GM12891 (cell line): ENCODE results near the gene EGFLAM.

Source experiments
- POLR2A ChIP-seq: IDR thresholded peaks from 2 replicates; pipeline ENCODE4 v1.6.1; 2011; ENCODE audit warnings: low read depth, low read length, control low read depth
- POLR2AphosphoS5 ChIP-seq: IDR thresholded peaks from 2 replicates; pipeline ENCODE4 v1.6.1; 2011; ENCODE audit warnings: low read depth, low read length, control low read depth
- SPI1 ChIP-seq: IDR thresholded peaks from 2 replicates; pipeline ENCODE4 v1.6.1; 2011; ENCODE audit warnings: low read depth, low read length, control low read depth
- TAF1 ChIP-seq: IDR thresholded peaks from 2 replicates; pipeline ENCODE4 v1.6.1; 2011; ENCODE audit warnings: low read depth, low read length, control low read depth

DNA sequence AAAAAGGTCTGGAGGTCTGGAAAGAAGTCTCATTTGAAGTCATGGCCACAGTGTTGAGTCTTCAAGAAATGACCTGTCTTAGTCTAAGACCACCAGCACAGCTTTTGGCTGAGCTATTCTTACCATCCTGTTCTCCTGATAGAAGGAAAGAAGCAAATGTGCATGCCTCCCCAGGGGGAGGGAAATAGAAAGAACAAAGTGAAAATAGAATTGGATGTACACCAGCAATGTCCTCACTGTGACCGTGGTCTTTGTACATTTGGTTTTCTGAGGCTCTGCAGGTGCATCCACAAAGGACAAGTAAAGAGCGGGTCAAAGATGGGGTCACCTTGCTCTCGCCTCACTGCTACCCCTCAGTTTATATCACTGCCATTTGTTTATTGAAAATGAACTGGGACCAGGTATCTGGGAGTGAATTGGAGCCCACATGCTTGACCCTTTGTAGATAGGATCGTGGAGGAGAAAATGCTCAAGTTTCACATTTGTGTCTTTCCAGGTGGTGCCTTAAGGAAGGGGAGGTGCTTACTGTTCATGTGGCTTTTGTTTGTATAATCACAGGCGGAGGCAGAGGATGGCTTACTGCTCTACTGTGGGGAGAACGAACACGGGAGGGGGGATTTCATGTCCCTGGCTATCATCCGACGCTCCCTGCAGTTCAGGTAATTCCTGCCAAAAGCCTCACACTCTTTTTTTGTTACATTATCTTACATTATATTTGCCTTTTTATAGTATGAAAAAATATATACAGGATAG, 150.3 kb downstream of the EGFLAM start:
- no peak for TF ChIP-seq SPI1
- TF ChIP-seq POLR2AphosphoS5, result no peak
- TF ChIP-seq TAF1, result no peak
- no peak for TF ChIP-seq POLR2A
